ENCODE results near the gene OBSCN.

The OBSCN gene

GRCh38 chr1:228341450-228341813 is 133.6 kb downstream of the OBSCN start:
- DNase-seq (ENCODE audit: low read depth, low spot score), result no peak
- no peak for TF ChIP-seq CTCF (IDR thresholded peaks at IDR 0.05; ENCODE audit: low read depth, low read length)
- no peak overlapping the region for H3K4me3 ChIP-seq (ENCODE audit: low read depth, low read length)
- in situ Hi-C loops (cut with HindIII; ENCODE audit: low sequenced_read_pairs), result no loop called here

- no peak for DNase-seq (ENCODE audit: low read depth, low spot score)
- in situ Hi-C loops (cut with HindIII; ENCODE audit: low sequenced_read_pairs), result no loop called here
- TF ChIP-seq CTCF (IDR thresholded peaks at IDR 0.05; ENCODE audit: low read depth, low read length), result no peak
- no peak overlapping the region for H3K4me3 ChIP-seq (ENCODE audit: low read depth, low read length)
Measured at GRCh38 chr1:228341814-228342626, 134.2 kb downstream of the OBSCN start.

- in situ Hi-C loops (cut with HindIII; ENCODE audit: low sequenced_read_pairs), result no loop called here
- no peak for TF ChIP-seq CTCF (IDR thresholded peaks at IDR 0.05; ENCODE audit: low read depth, low read length)
- H3K4me3 ChIP-seq (ENCODE audit: low read depth, low read length), result no peak overlapping the region
- DNase-seq (ENCODE audit: low read depth, low spot score), result no peak
Measured at GRCh38 chr1:228342627-228343190, 134.9 kb downstream of the OBSCN start.

- TF ChIP-seq CTCF (IDR thresholded peaks at IDR 0.05; ENCODE audit: low read depth, low read length), result no peak
- in situ Hi-C loops (cut with HindIII; ENCODE audit: low sequenced_read_pairs), result no loop called here
Measured at GRCh38 chr1:228343191-228343661, 135.4 kb downstream of the OBSCN start.

GRCh38 chr1:228344631-228345072 is 136.8 kb downstream of the OBSCN start:
- TF ChIP-seq CTCF (IDR thresholded peaks at IDR 0.05; ENCODE audit: low read depth, low read length), result no peak
- no peak for DNase-seq (ENCODE audit: low read depth, low spot score)
- H3K4me3 ChIP-seq (ENCODE audit: low read depth, low read length), result no peak overlapping the region
- in situ Hi-C loops (cut with HindIII; ENCODE audit: low sequenced_read_pairs), result no loop called here

More at GRCh38 chr1:228343191-228343661, 135.4 kb downstream of the OBSCN start:
- no peak for DNase-seq (ENCODE audit: low read depth, low spot score)
- no peak overlapping the region for H3K4me3 ChIP-seq (ENCODE audit: low read depth, low read length)

GRCh38 chr1:228345201-228345930 is 137.5 kb downstream of the OBSCN start:
- H3K4me3 ChIP-seq (ENCODE audit: low read depth, low read length), result no peak overlapping the region
- no peak for TF ChIP-seq CTCF (IDR thresholded peaks at IDR 0.05; ENCODE audit: low read depth, low read length)
- no peak for DNase-seq (ENCODE audit: low read depth, low spot score)
- in situ Hi-C loops (cut with HindIII; ENCODE audit: low sequenced_read_pairs), result no loop called here
